Nephron (organoid): ENCODE results near the gene DHRSX.
"Not testable (repeated sequence)": the region's sequence is repeated elsewhere in the genome, so short reads cannot be mapped to it uniquely, and the experiment has no call there.

Experiments
- H3K27ac Mint-ChIP-seq, 3 experiments: 2 replicates each; pipeline ENCODE4 v1.8.0; 2020; ENCODE audit warnings: mixed read lengths in 3 of 3, mild to moderate bottlenecking in 2 of 3, moderate library complexity in 1 of 3
- H3K27me3 Mint-ChIP-seq: 2 replicates; pipeline ENCODE4 v1.8.0; 2021; ENCODE audit warnings: low read depth, mild to moderate bottlenecking, moderate library complexity, mixed read lengths
- H3K36me3 Mint-ChIP-seq: 2 replicates; pipeline ENCODE4 v1.8.0; 2020; ENCODE audit warnings: low read depth, mixed read lengths
- H3K4me1 Mint-ChIP-seq: 2 replicates; pipeline ENCODE4 v1.8.0; 2020; ENCODE audit warnings: mixed read lengths
- H3K4me3 Mint-ChIP-seq, 3 experiments: 2 replicates each; pipeline ENCODE4 v1.8.0; 2020; ENCODE audit warnings: mild to moderate bottlenecking in 3 of 3, mixed read lengths in 3 of 3, moderate library complexity in 2 of 3
- H3K9me3 Mint-ChIP-seq: 2 replicates; pipeline ENCODE4 v1.8.0; 2020; ENCODE audit warnings: mixed read lengths
- CTCF ChIP-seq, 3 experiments: fragments of 200-600 bp; sonication (generic); IDR thresholded peaks; one replicate each; pipeline ENCODE4 v1.5.0; 2021; ENCODE audit warnings: antibody characterized with exemption in 3 of 3; ENCODE audit not compliant: unreplicated experiment in 3 of 3

The DHRSX gene

GRCh38 chrX:2315434-2315833, 185.3 kb downstream of the DHRSX start:
- no peak for TF ChIP-seq CTCF (IDR thresholded peaks at IDR 0.05; ENCODE audit: unreplicated experiment in 3 of 3)
- no peaks in the 10 kb centered on the region for H3K27me3 Mint-ChIP-seq
- no peak overlapping the region for H3K27ac Mint-ChIP-seq
- H3K9me3 Mint-ChIP-seq = peaks cover 6% of the 10 kb centered on the region
- H3K4me1 Mint-ChIP-seq = peaks cover under 1% of the 10 kb centered on the region
- no peak overlapping the region for H3K4me3 Mint-ChIP-seq
- H3K36me3 Mint-ChIP-seq = peaks cover 13% of the 10 kb centered on the region

GRCh38 chrX:2314831-2315365, 185.9 kb downstream of the DHRSX start:
- Mint-ChIP-seq H3K36me3 (peaks cover 15% of the 10 kb centered on the region), H3K9me3 (peaks cover 6% of the 10 kb centered on the region), H3K27me3 (no peaks in the 10 kb centered on the region), H3K27ac (no peak overlapping the region), H3K4me3 (no peak overlapping the region), H3K4me1 (no peaks in the 10 kb centered on the region)
- no peak for TF ChIP-seq CTCF (IDR thresholded peaks at IDR 0.05; ENCODE audit: unreplicated experiment in 3 of 3)

- Mint-ChIP-seq H3K4me1 (no peaks in the 10 kb centered on the region), H3K27ac (no peak overlapping the region), H3K4me3 (no peak overlapping the region), H3K9me3 (peaks cover 6% of the 10 kb centered on the region), H3K36me3 (peaks cover 12% of the 10 kb centered on the region), H3K27me3 (no peaks in the 10 kb centered on the region)
- TF ChIP-seq CTCF (IDR thresholded peaks at IDR 0.05; ENCODE audit: unreplicated experiment in 3 of 3) = no peak
These were observed 186.7 kb downstream of the DHRSX start for GRCh38 chrX:2313864-2314640.

- not testable (repeated sequence) for H3K27me3 Mint-ChIP-seq, H3K4me1 Mint-ChIP-seq, H3K36me3 Mint-ChIP-seq
These were observed 188.7 kb downstream of the DHRSX start for GRCh38 chrX:2312061-2312591.

GRCh38 chrX:2311501-2311900, 189.3 kb downstream of the DHRSX start:
- Mint-ChIP-seq H3K4me3 (no peak overlapping the region), H3K27ac (no peak overlapping the region), H3K36me3 (peaks cover 16% of the 10 kb centered on the region), H3K27me3 (no peaks in the 10 kb centered on the region), H3K9me3 (peaks cover 6% of the 10 kb centered on the region), H3K4me1 (no peaks in the 10 kb centered on the region)
- no peak for TF ChIP-seq CTCF (IDR thresholded peaks at IDR 0.05; ENCODE audit: unreplicated experiment in 3 of 3)

More at GRCh38 chrX:2312061-2312591, 188.7 kb downstream of the DHRSX start:
- not testable (repeated sequence) for H3K9me3 Mint-ChIP-seq, H3K27ac Mint-ChIP-seq, H3K4me3 Mint-ChIP-seq

GRCh38 chrX:2301901-2302300, 198.9 kb downstream of the DHRSX start:
- Mint-ChIP-seq H3K4me3 (no peak overlapping the region), H3K36me3 (peaks cover 40% of the 10 kb centered on the region), H3K4me1 (no peaks in the 10 kb centered on the region), H3K27ac (no peak overlapping the region), H3K27me3 (peaks cover 4% of the 10 kb centered on the region), H3K9me3 (peaks cover 10% of the 10 kb centered on the region)
- TF ChIP-seq CTCF (IDR thresholded peaks at IDR 0.05; ENCODE audit: unreplicated experiment in 3 of 3) = no peak
